PC-9 (cell line): ENCODE results near the gene AGAP1. TPM values are rescaled to one million over a fixed set of nuclear protein-coding genes. Genes with fewer than 3 reads are reported as not detected.

Experiments used
- BruUV-seq: library from RNA; stranded (reverse); fragments of 400-500 nt; replicated peaks from 2 replicates; lab custom pipeline; 2021; lab: Mats Ljungman, UMichigan
- CTCF ChIA-PET: fragments of 300-600 bp; sonication (Branson Sonifier 250); formaldehyde crosslinking; loops from one replicate; lab custom pipeline; 2022; ENCODE audit warnings: antibody characterized with exemption; lab: Charles Lee
- POLR2A ChIA-PET: fragments of 300-600 bp; sonication (Branson Sonifier 250); formaldehyde crosslinking; loops from one replicate; lab custom pipeline; 2022; ENCODE audit warnings: antibody characterized with exemption; ENCODE audit not compliant: unreplicated experiment; lab: Charles Lee
- DNase-seq, 2 experiments: peaks; one replicate each; pipeline versions ENCODE4 v3.0.0 to v3.0.0-alpha.2; 2015 to 2022; ENCODE audit warnings: mixed read lengths in 1 of 2
- H2AFZ ChIP-seq: fragments of 200-600 bp; sonication (generic); 2 replicates; pipeline ENCODE4 v1.8.1; 2017; ENCODE audit warnings: antibody characterized with exemption
- H3F3A ChIP-seq: fragments of 200-600 bp; sonication (generic); 2 replicates; pipeline ENCODE4 v1.8.1; 2017; ENCODE audit warnings: antibody characterized with exemption, mild to moderate bottlenecking, low read depth; ENCODE audit not compliant: insufficient read depth
- H3K27ac ChIP-seq: fragments of 200-600 bp; sonication (generic); 2 replicates; pipeline ENCODE4 v1.6.1; 2016; ENCODE audit warnings: mixed run types
- H3K27me3 ChIP-seq: fragments of 200-600 bp; sonication (generic); 2 replicates; pipeline ENCODE4 v1.6.1; 2016; ENCODE audit warnings: low read depth, mixed run types; ENCODE audit not compliant: insufficient read depth
- H3K36me3 ChIP-seq: fragments of 200-600 bp; sonication (generic); 2 replicates; pipeline ENCODE4 v1.6.1; 2016; ENCODE audit warnings: low read depth, mixed run types
- H3K4me1 ChIP-seq: fragments of 200-600 bp; sonication (generic); replicated peaks from 2 replicates; pipeline ENCODE4 v1.6.1; 2016; ENCODE audit warnings: mixed run types; ENCODE audit not compliant: insufficient read depth
- H3K4me2 ChIP-seq: fragments of 200-600 bp; sonication (generic); 2 replicates; pipeline ENCODE4 v1.6.1; 2017; ENCODE audit warnings: mixed run types
- H3K4me3 ChIP-seq: fragments of 200-600 bp; sonication (generic); 2 replicates; pipeline ENCODE4 v1.6.1; 2016; ENCODE audit warnings: mixed run types
- H3K79me2 ChIP-seq: fragments of 200-600 bp; sonication (generic); 2 replicates; pipeline ENCODE4 v1.6.1; 2017; ENCODE audit warnings: low read depth, mixed run types
- H3K9me2 ChIP-seq: fragments of 200-600 bp; sonication (generic); 2 replicates; pipeline ENCODE4 v1.8.1; 2017; ENCODE audit warnings: mild to moderate bottlenecking; ENCODE audit not compliant: insufficient read depth
- H3K9me3 ChIP-seq: fragments of 200-600 bp; sonication (generic); 2 replicates; pipeline ENCODE4 v1.8.1; 2016; ENCODE audit warnings: low read depth; ENCODE audit not compliant: insufficient read depth
- H4K20me1 ChIP-seq: fragments of 200-600 bp; sonication (generic); 2 replicates; pipeline ENCODE4 v1.8.1; 2017; ENCODE audit not compliant: insufficient read depth
- EZH2 ChIP-seq: fragments of 200-600 bp; sonication (generic); IDR thresholded peaks from 2 replicates; pipeline ENCODE4 v1.8.0; 2017; ENCODE audit warnings: antibody characterized with exemption, low read depth
- intact Hi-C: fragments of 100-400 bp; cut with micrococcal nuclease; formaldehyde crosslinking; loops from one replicate; pipeline ENCODE4 v1.10.0; 2022; ENCODE audit not compliant: unreplicated experiment
- total RNA-seq: library from RNA; stranded (reverse); gene quantifications from 2 replicates; pipeline ENCODE4 v1.2.3, GENCODE V29; 2021
- TF ChIP-seq, protein P1 (sequence below): fragments of 200-600 bp; sonication (generic); conservative IDR thresholded peaks from 2 replicates; pipeline ENCODE4 v1.6.1; 2017; ENCODE audit warnings: mixed run types, antibody characterized with exemption, mild to moderate bottlenecking, moderate library complexity

Gene AGAP1
- total RNA-seq, 1 experiment from 2014 or later = 91.4 TPM

DNA sequence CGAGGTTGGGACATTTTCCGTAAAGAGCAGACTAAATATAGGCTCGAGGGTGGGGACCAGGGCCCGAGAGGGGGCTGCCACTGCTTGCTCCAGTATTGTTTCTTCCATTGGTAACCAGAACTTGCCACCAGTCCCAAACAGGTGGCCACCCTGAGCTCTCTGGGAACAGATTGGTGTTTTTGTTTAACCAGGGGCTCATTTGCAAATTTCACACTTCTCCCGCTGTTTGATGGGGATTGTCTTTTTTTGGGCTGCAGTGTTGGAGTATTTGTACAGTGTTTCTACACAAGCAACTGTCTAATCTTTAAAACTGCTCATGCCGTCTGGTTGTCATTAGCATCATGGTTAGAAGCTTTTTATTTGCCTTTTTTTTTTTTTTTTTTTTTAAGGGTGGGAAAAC is 8.5 kb downstream of the AGAP1 start:
- no peaks in the 10 kb centered on the region for H3K9me2 ChIP-seq
- no TSS peak for BruUV-seq
- no peak overlapping the region for H3K27ac ChIP-seq
- ChIA-PET POLR2A (interaction anchor here (0.6 to 0.7 kb wide), 3 partner anchors 24 to 359 kb away, joined by 3 to 10 read pairs (median 3); no protein-coding TSS in a partner anchor), CTCF (no interaction called here)
- no peak for TF ChIP-seq EZH2
- TF ChIP-seq, protein P1, sequence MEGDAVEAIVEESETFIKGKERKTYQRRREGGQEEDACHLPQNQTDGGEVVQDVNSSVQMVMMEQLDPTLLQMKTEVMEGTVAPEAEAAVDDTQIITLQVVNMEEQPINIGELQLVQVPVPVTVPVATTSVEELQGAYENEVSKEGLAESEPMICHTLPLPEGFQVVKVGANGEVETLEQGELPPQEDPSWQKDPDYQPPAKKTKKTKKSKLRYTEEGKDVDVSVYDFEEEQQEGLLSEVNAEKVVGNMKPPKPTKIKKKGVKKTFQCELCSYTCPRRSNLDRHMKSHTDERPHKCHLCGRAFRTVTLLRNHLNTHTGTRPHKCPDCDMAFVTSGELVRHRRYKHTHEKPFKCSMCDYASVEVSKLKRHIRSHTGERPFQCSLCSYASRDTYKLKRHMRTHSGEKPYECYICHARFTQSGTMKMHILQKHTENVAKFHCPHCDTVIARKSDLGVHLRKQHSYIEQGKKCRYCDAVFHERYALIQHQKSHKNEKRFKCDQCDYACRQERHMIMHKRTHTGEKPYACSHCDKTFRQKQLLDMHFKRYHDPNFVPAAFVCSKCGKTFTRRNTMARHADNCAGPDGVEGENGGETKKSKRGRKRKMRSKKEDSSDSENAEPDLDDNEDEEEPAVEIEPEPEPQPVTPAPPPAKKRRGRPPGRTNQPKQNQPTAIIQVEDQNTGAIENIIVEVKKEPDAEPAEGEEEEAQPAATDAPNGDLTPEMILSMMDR = no peak
- H3K36me3 ChIP-seq = no peaks in the 10 kb centered on the region
- H3K27me3 ChIP-seq = no peaks in the 10 kb centered on the region
- H3K4me3 ChIP-seq = no peak overlapping the region
- no peak overlapping the region for H2AFZ ChIP-seq
- DNase-seq = no peak
- peaks cover 59% of the 10 kb centered on the region for H3K4me1 ChIP-seq
- peak overlapping the region; percentile 77; the same call in 1 of the 2 replicates for H3K4me2 ChIP-seq
- H4K20me1 ChIP-seq = peaks cover 48% of the 10 kb centered on the region
- intact Hi-C loops = loop anchor here (10.0 kb wide), 1 partner anchor 172 kb away; no protein-coding TSS in a partner anchor
- H3F3A ChIP-seq = peaks cover 7% of the 10 kb centered on the region; the same call in 1 of the 2 replicates
- H3K9me3 ChIP-seq = no peaks in the 10 kb centered on the region
- peaks cover 100% of the 10 kb centered on the region for H3K79me2 ChIP-seq

- Histone ChIP-seq H3K9me2 (no peaks in the 10 kb centered on the region), H3K9me3 (no peaks in the 10 kb centered on the region), H3K27ac (no peak overlapping the region), H4K20me1 (peaks cover 65% of the 10 kb centered on the region), H2AFZ (no peak overlapping the region), H3K79me2 (peaks cover 100% of the 10 kb centered on the region), H3K27me3 (no peaks in the 10 kb centered on the region), H3K4me3 (no peak overlapping the region), H3K4me1 (peaks cover 50% of the 10 kb centered on the region), H3K36me3 (no peaks in the 10 kb centered on the region), H3F3A (peaks cover 16% of the 10 kb centered on the region), H3K4me2 (0 out of 2 replicates have a peak overlapping the region, but pooled peaks have one; percentile 18)
- DNase-seq = no peak
- intact Hi-C loops = loop anchor here (10.0 kb wide), 1 partner anchor 170 kb away; no protein-coding TSS in a partner anchor
- no TSS peak for BruUV-seq
- POLR2A ChIA-PET = interaction anchor here (0.6 kb wide), 1 partner anchor 90 kb away, joined by 40 read pairs; no protein-coding TSS in a partner anchor
- no peak for TF ChIP-seq EZH2
- TF ChIP-seq, protein P1 = no peak
- CTCF ChIA-PET = no interaction called here
These were observed 10.8 kb downstream of the AGAP1 start for GRCh38 chr2:235504441-235505180.

- intact Hi-C loops = loop anchor here (10.0 kb wide), 1 partner anchor 170 kb away; no protein-coding TSS in a partner anchor
- Histone ChIP-seq H3K27ac (no peak overlapping the region), H2AFZ (no peak overlapping the region), H3K9me3 (no peaks in the 10 kb centered on the region), H3K27me3 (no peaks in the 10 kb centered on the region), H3F3A (peaks cover 16% of the 10 kb centered on the region), H4K20me1 (peaks cover 64% of the 10 kb centered on the region), H3K4me1 (peaks cover 44% of the 10 kb centered on the region), H3K9me2 (no peaks in the 10 kb centered on the region), H3K79me2 (peaks cover 100% of the 10 kb centered on the region), H3K4me3 (no peak overlapping the region), H3K4me2 (peak overlapping the region; percentile 18; the same call in 1 of the 2 replicates), H3K36me3 (no peaks in the 10 kb centered on the region)
- DNase-seq = no peak
- ChIA-PET POLR2A (interaction anchor here (0.6 kb wide), 2 partner anchors 90 to 947 kb away, joined by 3 to 40 read pairs; no protein-coding TSS in a partner anchor), CTCF (no interaction called here)
- no TSS peak for BruUV-seq
- TF ChIP-seq, protein P1 = no peak
- no peak for TF ChIP-seq EZH2
These were observed 11.4 kb downstream of the AGAP1 start for GRCh38 chr2:235505181-235505741.
